Endothelial cell of umbilical vein (primary cell): ENCODE results near the gene LONP2.

Experiments used
- EZH2 ChIP-seq: IDR thresholded peaks from 2 replicates; pipeline ENCODE4 v1.6.1; 2012; ENCODE audit warnings: borderline replicate concordance, low read depth, mild to moderate bottlenecking, moderate library complexity, low read length, inconsistent platforms; ENCODE audit not compliant: severe bottlenecking
- FOS ChIP-seq: IDR thresholded peaks from 2 replicates; pipeline ENCODE4 v1.6.1; 2011; ENCODE audit warnings: mild to moderate bottlenecking, low read length, moderate library complexity, borderline replicate concordance; ENCODE audit not compliant: insufficient read depth
- GATA2 ChIP-seq: IDR thresholded peaks from 2 replicates; pipeline ENCODE4 v1.7.0; 2011; ENCODE audit warnings: low read depth, mild to moderate bottlenecking, moderate library complexity, mixed read lengths, low read length; ENCODE audit not compliant: insufficient read length, insufficient read depth
- JUN ChIP-seq: IDR thresholded peaks from 2 replicates; pipeline ENCODE4 v1.6.1; 2011; ENCODE audit warnings: borderline replicate concordance, low read depth; ENCODE audit not compliant: insufficient read length, insufficient read depth
- MYC ChIP-seq: IDR thresholded peaks from one replicate; pipeline ENCODE4 v1.6.1; 2011; ENCODE audit warnings: mild to moderate bottlenecking, low read depth, low read length
- POLR2A ChIP-seq: IDR thresholded peaks from 2 replicates; pipeline ENCODE4 v1.6.1; 2012; ENCODE audit warnings: low read depth, mild to moderate bottlenecking, control low read depth, low read length
- POLR2AphosphoS5 ChIP-seq: IDR thresholded peaks from 2 replicates; pipeline ENCODE4 v1.6.1; 2012; ENCODE audit warnings: low read depth, mild to moderate bottlenecking, control low read depth, low read length, moderate library complexity; ENCODE audit not compliant: insufficient read depth
- TF ChIP-seq, protein P1 (sequence below), 2 donors: IDR thresholded peaks; 1 replicate in 1 of 2; 2 replicates in 1 of 2; pipeline ENCODE4 v1.5.1; 2011; ENCODE audit warnings: low read length in 2 of 2, mild to moderate bottlenecking in 2 of 2, moderate library complexity in 2 of 2, control low read depth in 1 of 2, inconsistent platforms in 1 of 2, low read depth in 1 of 2; ENCODE audit not compliant: insufficient read depth in 1 of 2; ENCODE audit errors: extremely low read depth in 1 of 2

- TF ChIP-seq, protein P1, sequence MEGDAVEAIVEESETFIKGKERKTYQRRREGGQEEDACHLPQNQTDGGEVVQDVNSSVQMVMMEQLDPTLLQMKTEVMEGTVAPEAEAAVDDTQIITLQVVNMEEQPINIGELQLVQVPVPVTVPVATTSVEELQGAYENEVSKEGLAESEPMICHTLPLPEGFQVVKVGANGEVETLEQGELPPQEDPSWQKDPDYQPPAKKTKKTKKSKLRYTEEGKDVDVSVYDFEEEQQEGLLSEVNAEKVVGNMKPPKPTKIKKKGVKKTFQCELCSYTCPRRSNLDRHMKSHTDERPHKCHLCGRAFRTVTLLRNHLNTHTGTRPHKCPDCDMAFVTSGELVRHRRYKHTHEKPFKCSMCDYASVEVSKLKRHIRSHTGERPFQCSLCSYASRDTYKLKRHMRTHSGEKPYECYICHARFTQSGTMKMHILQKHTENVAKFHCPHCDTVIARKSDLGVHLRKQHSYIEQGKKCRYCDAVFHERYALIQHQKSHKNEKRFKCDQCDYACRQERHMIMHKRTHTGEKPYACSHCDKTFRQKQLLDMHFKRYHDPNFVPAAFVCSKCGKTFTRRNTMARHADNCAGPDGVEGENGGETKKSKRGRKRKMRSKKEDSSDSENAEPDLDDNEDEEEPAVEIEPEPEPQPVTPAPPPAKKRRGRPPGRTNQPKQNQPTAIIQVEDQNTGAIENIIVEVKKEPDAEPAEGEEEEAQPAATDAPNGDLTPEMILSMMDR (IDR thresholded peaks at IDR 0.05; ENCODE audit: extremely low read depth in 1 of 2, insufficient read depth in 1 of 2, low read depth in 1 of 2, low read length in 2 of 2), result no peak
- TF ChIP-seq EZH2, result no peak
- no peak for TF ChIP-seq POLR2AphosphoS5
- no peak for TF ChIP-seq POLR2A
- no peak for TF ChIP-seq FOS
- no peak for TF ChIP-seq MYC
- no peak for TF ChIP-seq JUN
- TF ChIP-seq GATA2, result no peak
Measured at GRCh38 chr16:48366165-48367093, 122.3 kb downstream of the LONP2 start.
